ENCODE data around the gene FARSA.

Gene FARSA

DNA sequence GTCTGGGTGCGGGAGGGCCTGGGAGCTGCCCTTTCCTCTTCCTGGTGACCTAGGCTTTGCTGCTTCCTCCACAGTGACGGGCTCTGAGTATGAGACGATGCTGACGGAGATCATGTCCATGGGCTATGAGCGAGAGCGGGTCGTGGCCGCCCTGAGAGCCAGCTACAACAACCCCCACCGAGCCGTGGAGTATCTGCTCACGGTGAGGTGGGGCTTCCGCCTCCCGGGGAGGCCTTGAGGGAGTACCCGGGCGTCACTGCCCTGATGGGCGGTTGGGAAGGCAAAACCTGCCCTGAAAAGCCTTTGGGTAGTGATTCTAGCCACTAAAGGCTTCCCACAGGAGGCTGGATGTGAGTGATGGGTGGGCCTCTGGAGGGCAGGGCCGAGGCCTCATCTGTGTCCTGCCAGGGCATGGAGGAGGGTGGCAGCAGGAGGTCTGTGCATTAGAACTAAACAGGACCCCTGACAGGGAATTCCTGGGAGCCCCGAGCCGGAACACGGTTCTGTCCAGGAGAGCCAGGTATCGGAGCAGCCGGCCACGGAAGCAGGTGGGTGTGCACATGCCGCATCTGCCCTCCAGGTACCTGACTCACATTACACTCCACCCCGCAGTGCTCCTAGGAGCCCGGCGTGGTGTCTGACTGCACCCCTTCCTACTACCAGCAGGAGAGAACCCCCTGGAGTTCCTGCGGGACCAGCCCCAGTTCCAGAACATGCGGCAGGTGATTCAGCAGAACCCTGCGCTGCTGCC is 15.3 kb upstream of the FARSA start:
- Mint-ChIP-seq H3K4me1 (ENCODE audit: low read depth) (peaks cover 25% of the 10 kb centered on the region), H3K9me3 (no peaks in the 10 kb centered on the region), H3K27me3 (ENCODE audit: low read depth) (no peaks in the 10 kb centered on the region), H3K36me3 (ENCODE audit: low read depth) (peaks cover 80% of the 10 kb centered on the region), H3K4me3 (no peak overlapping the region), H3K27ac (no peak overlapping the region)
- no peak for DNase-seq (ENCODE audit: low spot score)

DNA sequence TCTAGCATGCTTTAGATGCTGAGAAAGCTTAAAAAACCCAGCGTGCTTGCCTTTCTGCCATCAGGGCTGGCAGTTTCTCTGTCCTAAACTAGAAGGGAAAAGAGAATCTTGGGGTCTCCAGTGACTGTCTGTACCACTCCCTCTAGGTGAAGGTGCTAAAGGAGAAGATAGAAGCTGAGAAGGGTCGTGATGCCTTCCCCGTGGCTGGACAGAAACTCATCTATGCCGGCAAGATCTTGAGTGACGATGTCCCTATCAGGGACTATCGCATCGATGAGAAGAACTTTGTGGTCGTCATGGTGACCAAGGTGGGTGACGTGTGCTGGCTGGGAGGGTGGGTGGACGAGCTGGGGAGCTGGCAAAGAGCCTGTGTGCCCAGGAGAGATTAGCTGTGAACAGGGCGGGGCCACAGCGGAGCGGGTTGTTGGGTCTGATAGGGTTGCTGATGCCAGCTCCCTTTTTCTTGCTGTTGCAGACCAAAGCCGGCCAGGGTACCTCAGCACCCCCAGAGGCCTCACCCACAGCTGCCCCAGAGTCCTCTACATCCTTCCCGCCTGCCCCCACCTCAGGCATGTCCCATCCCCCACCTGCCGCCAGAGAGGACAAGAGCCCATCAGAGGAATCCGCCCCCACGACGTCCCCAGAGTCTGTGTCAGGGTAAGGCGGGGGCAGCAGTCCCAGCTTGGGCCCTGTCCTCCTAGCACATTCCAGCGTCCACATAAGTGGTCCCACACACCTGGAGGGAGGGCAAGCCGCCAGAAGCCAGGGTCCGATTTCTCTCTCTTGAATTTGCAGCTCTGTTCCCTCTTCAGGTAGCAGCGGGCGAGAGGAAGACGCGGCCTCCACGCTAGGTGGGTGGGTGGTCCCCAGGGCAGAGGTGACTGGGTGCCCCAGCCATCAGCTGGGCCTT is 14.4 kb upstream of the FARSA start:
- peaks cover 80% of the 10 kb centered on the region for H3K36me3 Mint-ChIP-seq (ENCODE audit: low read depth)
- peak overlapping the region; percentile 24 for H3K4me3 Mint-ChIP-seq
- no peak for DNase-seq (ENCODE audit: low spot score)
- H3K9me3 Mint-ChIP-seq = no peaks in the 10 kb centered on the region
- no peak overlapping the region for H3K27ac Mint-ChIP-seq
- peaks cover 30% of the 10 kb centered on the region for H3K4me1 Mint-ChIP-seq (ENCODE audit: low read depth)
- no peaks in the 10 kb centered on the region for H3K27me3 Mint-ChIP-seq (ENCODE audit: low read depth)

DNA sequence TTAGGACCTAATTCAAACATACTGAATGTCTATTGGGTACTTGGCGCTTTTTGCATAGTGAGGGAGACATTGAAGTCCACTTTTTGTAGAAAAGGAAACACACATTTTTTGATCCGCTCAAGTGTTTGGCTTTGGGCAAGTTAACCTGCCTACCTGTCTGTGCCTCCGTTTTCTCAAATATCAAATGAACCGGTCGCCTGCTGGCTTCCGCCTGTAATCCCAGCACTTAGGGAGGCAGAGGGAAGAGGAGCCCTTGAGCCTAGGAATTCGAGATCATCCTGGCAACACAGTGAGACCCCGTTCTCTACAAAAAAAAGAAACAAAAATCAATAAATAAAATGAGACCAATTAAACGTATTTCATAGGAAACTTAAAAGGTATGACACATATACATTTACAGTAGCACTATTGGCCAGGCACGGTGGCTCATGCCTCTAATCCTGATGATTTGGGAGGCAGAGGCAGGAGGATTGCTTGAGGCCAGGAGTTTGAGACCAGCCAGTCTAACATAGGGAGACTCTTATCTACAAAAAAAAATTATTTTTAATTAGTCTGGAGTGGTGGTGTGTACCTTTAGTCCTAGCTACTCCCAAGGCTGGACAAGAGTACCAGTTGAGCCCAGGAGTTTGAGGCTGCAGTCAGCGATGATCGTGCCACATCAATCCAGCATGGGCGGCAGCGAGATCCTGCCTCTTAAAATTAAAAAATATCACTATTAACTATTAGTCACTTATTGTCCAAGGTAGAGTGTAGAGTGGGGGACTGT is 13.4 kb upstream of the FARSA start:
- peak overlapping the region; percentile 86 for H3K27ac Mint-ChIP-seq
- DNase-seq (ENCODE audit: low spot score) = no peak
- H3K4me1 Mint-ChIP-seq (ENCODE audit: low read depth) = peaks cover 30% of the 10 kb centered on the region
- H3K9me3 Mint-ChIP-seq = no peaks in the 10 kb centered on the region
- H3K36me3 Mint-ChIP-seq (ENCODE audit: low read depth) = peaks cover 82% of the 10 kb centered on the region
- peak overlapping the region; percentile 88 for H3K4me3 Mint-ChIP-seq
- no peaks in the 10 kb centered on the region for H3K27me3 Mint-ChIP-seq (ENCODE audit: low read depth)

DNA sequence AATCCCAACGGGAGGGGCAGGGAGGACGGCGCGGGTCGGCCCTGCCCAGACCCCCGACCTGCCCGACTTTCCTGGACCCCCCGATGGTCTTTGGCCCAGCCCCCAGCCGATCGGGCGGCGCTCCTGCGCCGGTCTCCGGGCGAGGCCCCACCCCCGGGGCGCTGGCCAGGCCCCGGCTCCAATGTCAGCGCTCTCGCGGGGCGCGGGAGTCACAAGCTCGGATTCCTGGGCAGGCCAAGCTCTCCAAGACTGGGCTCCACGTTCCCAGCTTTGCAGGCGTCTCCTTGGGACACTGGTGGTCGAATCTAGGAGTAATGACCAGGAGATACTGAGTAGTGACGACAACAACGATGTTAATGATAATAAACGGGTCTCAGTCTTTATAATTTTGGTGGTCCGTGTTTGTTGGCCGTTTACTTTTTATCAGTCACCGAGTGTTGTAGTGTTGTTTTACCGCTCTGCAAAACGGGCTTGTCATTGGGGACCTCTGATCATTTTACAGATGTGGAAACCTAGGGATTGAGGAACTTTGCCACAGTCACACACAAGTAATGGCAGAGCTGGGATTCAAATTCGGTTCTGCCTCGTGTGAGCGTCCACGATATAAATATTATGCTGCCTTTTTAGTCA is 12.7 kb upstream of the FARSA start:
- DNase-seq (ENCODE audit: low spot score) = peak; percentile 49
- peaks cover 82% of the 10 kb centered on the region for H3K36me3 Mint-ChIP-seq (ENCODE audit: low read depth)

DNA sequence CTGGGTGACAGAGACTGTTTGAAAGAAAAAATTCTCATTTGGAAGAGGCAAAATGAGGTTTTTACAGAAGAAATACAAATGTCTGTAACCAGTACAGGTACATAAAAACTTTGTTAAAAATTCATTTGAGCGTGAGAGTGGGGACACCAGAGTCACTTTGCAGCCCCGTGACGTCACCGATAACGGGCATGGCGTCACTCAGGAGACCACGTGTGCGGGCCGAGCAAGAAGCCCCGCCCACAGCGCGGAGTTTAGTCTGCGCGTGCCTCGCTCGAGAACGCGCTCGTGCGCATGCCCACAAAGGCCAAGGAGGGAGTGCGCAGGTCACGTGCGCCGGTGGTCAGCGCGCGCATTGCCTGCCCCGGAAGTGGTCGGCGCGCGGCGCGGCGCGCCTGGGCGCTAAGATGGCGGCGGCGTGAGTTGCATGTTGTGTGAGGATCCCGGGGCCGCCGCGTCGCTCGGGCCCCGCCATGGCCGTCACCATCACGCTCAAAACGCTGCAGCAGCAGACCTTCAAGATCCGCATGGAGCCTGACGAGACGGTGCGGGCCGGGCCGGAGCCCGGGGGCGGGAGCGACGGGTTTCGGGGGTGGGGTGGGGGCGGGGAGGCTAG is 12.1 kb upstream of the FARSA start, which contains the start of gene RAD23A:
Gene RAD23A (plus strand): TSS at position 384 of the 613 bp plus-strand sequence. CDS start 87 bp downstream, at position 471.
- Mint-ChIP-seq H3K27ac (peak within 1 kb of the TSS; percentile 96), H3K9me3 (no peaks in the 10 kb centered on the region), H3K27me3 (ENCODE audit: low read depth) (no peaks in the 10 kb centered on the region), H3K4me3 (peak within 1 kb of the TSS; percentile 89), H3K4me1 (ENCODE audit: low read depth) (peaks cover 32% of the 10 kb centered on the region), H3K36me3 (ENCODE audit: low read depth) (peaks cover 82% of the 10 kb centered on the region)
- peak; percentile 99 for DNase-seq (ENCODE audit: low spot score)

More for the DNA sequence above, 12.7 kb upstream of the FARSA start:
- H3K27ac Mint-ChIP-seq = peak overlapping the region; percentile 86
- peaks cover 28% of the 10 kb centered on the region for H3K4me1 Mint-ChIP-seq (ENCODE audit: low read depth)
- H3K9me3 Mint-ChIP-seq = no peaks in the 10 kb centered on the region
- no peaks in the 10 kb centered on the region for H3K27me3 Mint-ChIP-seq (ENCODE audit: low read depth)
- H3K4me3 Mint-ChIP-seq = peak overlapping the region; percentile 88

DNA sequence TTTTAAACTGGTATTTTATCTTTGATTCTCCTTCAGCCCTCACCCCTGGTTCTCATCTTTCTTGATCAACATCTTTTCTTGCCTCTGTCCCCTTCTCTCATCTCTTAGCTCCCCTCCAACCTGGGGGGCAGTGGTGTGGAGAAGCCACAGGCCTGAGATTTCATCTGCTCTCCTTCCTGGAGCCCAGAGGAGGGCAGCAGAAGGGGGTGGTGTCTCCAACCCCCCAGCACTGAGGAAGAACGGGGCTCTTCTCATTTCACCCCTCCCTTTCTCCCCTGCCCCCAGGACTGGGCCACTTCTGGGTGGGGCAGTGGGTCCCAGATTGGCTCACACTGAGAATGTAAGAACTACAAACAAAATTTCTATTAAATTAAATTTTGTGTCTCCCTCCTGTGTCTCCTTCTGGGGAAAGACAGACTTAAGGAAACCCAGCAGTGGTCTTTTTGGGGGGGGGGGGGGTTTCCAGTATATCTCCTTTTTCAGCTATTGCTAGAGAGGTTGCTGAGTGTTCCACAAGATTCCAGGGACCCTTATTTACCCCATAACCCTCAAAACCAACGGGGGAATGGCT is 10.7 kb upstream of the FARSA start:
- Mint-ChIP-seq H3K4me3 (peak overlapping the region; percentile 27), H3K36me3 (ENCODE audit: low read depth) (peaks cover 83% of the 10 kb centered on the region), H3K4me1 (ENCODE audit: low read depth) (peaks cover 43% of the 10 kb centered on the region), H3K27ac (peak overlapping the region; percentile 88), H3K27me3 (ENCODE audit: low read depth) (no peaks in the 10 kb centered on the region), H3K9me3 (no peaks in the 10 kb centered on the region)
- no peak for DNase-seq (ENCODE audit: low spot score)

DNA sequence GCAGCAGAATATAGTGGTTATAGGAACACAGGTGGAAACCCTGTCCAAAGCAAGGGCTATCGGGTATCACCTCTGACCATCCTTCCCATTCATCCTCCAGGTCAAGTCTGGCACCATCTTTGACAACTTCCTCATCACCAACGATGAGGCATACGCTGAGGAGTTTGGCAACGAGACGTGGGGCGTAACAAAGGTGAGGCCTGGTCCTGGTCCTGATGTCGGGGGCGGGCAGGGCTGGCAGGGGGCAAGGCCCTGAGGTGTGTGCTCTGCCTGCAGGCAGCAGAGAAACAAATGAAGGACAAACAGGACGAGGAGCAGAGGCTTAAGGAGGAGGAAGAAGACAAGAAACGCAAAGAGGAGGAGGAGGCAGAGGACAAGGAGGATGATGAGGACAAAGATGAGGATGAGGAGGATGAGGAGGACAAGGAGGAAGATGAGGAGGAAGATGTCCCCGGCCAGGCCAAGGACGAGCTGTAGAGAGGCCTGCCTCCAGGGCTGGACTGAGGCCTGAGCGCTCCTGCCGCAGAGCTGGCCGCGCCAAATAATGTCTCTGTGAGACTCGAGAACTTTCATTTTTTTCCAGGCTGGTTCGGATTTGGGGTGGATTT is 10.0 kb upstream of the FARSA start:
- Mint-ChIP-seq H3K36me3 (ENCODE audit: low read depth) (peaks cover 86% of the 10 kb centered on the region), H3K27me3 (ENCODE audit: low read depth) (no peaks in the 10 kb centered on the region), H3K4me3 (peak overlapping the region; percentile 50), H3K27ac (peak overlapping the region; percentile 85), H3K4me1 (ENCODE audit: low read depth) (peaks cover 43% of the 10 kb centered on the region), H3K9me3 (no peaks in the 10 kb centered on the region)
- no peak for DNase-seq (ENCODE audit: low spot score)

DNA sequence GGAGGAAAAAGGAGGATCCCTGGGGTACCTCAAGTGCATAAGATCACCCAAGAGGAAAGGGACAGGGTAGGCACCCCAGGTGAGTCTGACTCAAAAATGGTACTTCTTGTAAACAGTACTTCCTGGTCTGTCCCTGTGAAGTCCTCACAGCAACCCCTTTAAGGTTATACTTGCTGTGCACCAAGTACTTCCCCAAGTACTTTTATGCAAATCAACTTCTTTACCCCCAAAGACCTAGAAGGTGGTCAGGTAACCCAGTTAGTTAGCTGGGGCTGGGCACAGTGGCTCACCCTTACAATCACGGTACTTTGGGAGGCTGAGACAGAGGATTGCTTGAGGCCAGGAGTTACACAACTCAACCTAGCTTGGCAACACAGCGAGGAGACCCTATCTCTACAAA is 7.4 kb upstream of the FARSA start:
- Mint-ChIP-seq H3K27ac (peak overlapping the region; percentile 94), H3K9me3 (no peaks in the 10 kb centered on the region), H3K36me3 (ENCODE audit: low read depth) (peaks cover 71% of the 10 kb centered on the region), H3K27me3 (ENCODE audit: low read depth) (no peaks in the 10 kb centered on the region), H3K4me3 (peak overlapping the region; percentile 100), H3K4me1 (ENCODE audit: low read depth) (peaks cover 48% of the 10 kb centered on the region)
- DNase-seq (ENCODE audit: low spot score) = no peak

DNA sequence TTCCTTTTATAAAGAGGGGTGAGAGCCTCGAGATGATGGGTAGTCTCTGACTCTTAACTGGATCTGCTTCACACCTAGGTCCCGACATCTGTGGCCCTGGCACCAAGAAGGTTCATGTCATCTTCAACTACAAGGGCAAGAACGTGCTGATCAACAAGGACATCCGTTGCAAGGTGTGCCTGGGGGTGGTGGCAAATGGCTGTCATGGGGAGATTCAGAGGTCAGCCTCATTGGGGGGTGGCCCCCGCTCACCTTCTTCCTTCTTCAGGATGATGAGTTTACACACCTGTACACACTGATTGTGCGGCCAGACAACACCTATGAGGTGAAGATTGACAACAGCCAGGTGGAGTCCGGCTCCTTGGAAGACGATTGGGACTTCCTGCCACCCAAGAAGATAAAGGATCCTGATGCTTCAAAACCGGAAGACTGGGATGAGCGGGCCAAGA is 6.5 kb upstream of the FARSA start:
- Mint-ChIP-seq H3K9me3 (no peaks in the 10 kb centered on the region), H3K4me1 (ENCODE audit: low read depth) (peaks cover 44% of the 10 kb centered on the region), H3K27me3 (ENCODE audit: low read depth) (no peaks in the 10 kb centered on the region), H3K27ac (peak overlapping the region; percentile 94), H3K36me3 (ENCODE audit: low read depth) (peaks cover 63% of the 10 kb centered on the region), H3K4me3 (peak overlapping the region; percentile 100)
- no peak for DNase-seq (ENCODE audit: low spot score)

DNA sequence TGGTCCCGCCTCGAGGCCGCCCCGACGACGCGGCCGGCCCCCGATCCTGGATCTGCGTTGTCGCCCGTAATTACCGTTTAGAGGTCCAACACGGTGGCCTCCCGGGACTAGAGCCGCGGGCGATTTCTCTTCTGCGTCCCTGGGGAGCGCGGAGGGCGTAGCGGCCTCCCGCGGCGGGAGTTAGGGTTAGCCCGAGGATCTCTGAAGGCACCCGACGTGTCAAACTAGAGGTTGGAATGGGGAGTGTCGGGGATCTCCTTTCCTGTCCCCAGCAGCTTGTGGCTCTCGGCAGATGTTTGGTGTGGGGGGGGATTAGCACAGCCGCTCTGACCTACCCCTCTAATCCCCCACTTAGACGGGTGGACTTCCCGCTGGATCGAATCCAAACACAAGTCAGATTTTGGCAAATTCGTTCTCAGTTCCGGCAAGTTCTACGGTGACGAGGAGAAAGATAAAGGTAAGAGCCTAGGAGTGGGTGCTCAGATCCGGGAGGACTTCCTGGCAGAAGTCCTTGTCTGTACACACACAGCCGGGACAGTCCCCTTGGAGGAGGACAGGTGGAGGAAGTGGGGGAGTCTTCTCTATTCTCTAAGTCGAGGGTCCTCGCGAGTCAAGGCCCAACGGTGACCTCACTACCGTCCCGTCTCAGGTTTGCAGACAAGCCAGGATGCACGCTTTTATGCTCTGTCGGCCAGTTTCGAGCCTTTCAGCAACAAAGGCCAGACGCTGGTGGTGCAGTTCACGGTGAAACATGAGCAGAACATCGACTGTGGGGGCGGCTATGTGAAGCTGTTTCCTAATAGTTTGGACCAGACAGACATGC is 5.5 kb upstream of the FARSA start:
- Mint-ChIP-seq H3K27me3 (ENCODE audit: low read depth) (no peaks in the 10 kb centered on the region), H3K36me3 (ENCODE audit: low read depth) (peaks cover 54% of the 10 kb centered on the region), H3K4me1 (ENCODE audit: low read depth) (peaks cover 37% of the 10 kb centered on the region), H3K27ac (peak overlapping the region; percentile 94), H3K4me3 (peak overlapping the region; percentile 100), H3K9me3 (no peaks in the 10 kb centered on the region)
- peak; percentile 27 for DNase-seq (ENCODE audit: low spot score)

DNA sequence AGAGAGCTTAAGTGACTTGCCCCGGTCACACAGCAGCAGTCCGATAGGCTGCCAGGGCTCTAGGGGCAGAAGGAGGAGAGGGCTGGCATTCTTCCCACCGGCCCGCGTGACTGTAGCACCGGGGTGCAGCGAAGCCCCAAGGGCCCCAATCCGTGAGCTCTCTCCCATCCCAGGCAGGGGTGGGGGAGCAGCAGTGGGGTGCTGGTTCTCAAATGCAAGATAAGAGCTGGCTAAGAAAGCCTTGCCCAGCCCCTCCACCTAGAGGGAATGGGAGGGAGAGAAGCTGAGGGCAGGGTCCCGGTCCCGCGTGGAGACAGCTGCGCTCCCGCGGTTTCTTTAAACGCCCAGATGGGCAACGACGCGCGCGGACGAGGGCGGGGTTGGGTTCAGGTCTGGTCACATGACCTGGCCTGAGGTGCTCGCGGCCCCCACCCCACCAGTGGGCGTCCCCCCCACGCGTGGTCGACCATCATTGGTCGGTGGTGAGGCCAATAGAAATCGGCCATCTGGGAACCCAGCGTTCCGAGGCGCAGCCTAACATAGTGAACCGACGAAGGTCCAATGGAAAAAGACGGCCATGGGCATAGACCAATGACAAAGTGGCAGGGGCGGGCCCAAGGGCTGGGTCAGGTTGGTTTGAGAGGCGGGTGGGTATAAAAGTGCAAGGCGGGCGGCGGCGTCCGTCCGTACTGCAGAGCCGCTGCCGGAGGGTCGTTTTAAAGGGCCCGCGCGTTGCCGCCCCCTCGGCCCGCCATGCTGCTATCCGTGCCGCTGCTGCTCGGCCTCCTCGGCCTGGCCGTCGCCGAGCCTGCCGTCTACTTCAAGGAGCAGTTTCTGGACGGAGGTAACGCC is 4.6 kb upstream of the FARSA start, which contains the start of gene CALR:
Gene CALR (plus strand): TSS at position 683 of the 852 bp plus-strand sequence. CDS start 71 bp downstream, at position 754.
- peaks cover 35% of the 10 kb centered on the region for H3K4me1 Mint-ChIP-seq (ENCODE audit: low read depth)

More for the DNA sequence above, 4.6 kb upstream of the FARSA start, which contains the start of gene CALR:
- Mint-ChIP-seq H3K4me3 (peak within 1 kb of the TSS; percentile 100), H3K36me3 (ENCODE audit: low read depth) (peaks cover 48% of the 10 kb centered on the region), H3K27ac (peak within 1 kb of the TSS; percentile 94), H3K9me3 (no peaks in the 10 kb centered on the region), H3K27me3 (ENCODE audit: low read depth) (no peaks in the 10 kb centered on the region)
- DNase-seq (ENCODE audit: low spot score) = peak; percentile 99

Measured in T-helper 2 cell treated with Interferon-gamma antibody and Interleukin-4, amounts not matched to agents 5 μg/mL and 100 μg/mL, for 36 hours (primary cell).